Ishikawa (cell line): ENCODE data around the gene SAG.

Source experiments
- CEBPB ChIP-seq: IDR thresholded peaks from 2 replicates; pipeline ENCODE4 v1.6.1; 2012
- CREB1 ChIP-seq: IDR thresholded peaks from 2 replicates; pipeline ENCODE4 v1.6.1; 2012; ENCODE audit warnings: low read depth
- EGR1 ChIP-seq: IDR thresholded peaks from 2 replicates; pipeline ENCODE4 v1.6.1; 2012
- EP300 ChIP-seq: IDR thresholded peaks from 2 replicates; pipeline ENCODE4 v1.6.1; 2012; ENCODE audit warnings: borderline replicate concordance
- FOXM1 ChIP-seq: IDR thresholded peaks from 2 replicates; pipeline ENCODE4 v1.6.1; 2012; ENCODE audit warnings: low read depth, borderline replicate concordance
- NFIC ChIP-seq: IDR thresholded peaks from 2 replicates; pipeline ENCODE4 v1.6.1; 2012
- RAD21 ChIP-seq: IDR thresholded peaks from 2 replicates; pipeline ENCODE4 v1.6.1; 2012; ENCODE audit warnings: low read depth
- REST ChIP-seq: IDR thresholded peaks from 2 replicates; pipeline ENCODE4 v1.6.1; 2012; ENCODE audit warnings: low read depth, mild to moderate bottlenecking
- TAF1 ChIP-seq: IDR thresholded peaks from 2 replicates; pipeline ENCODE4 v1.6.1; 2012; ENCODE audit warnings: low read depth, mild to moderate bottlenecking
- TCF12 ChIP-seq: IDR thresholded peaks from 2 replicates; pipeline ENCODE4 v1.6.1; 2012; ENCODE audit warnings: low read depth
- TEAD4 ChIP-seq: IDR thresholded peaks from 2 replicates; pipeline ENCODE4 v1.6.1; 2012
- USF1 ChIP-seq: IDR thresholded peaks from 2 replicates; pipeline ENCODE4 v1.6.1; 2012
- YY1 ChIP-seq: IDR thresholded peaks from 2 replicates; pipeline ENCODE4 v1.6.1; 2012; ENCODE audit warnings: low read depth
- ZBTB7A ChIP-seq: IDR thresholded peaks from 2 replicates; pipeline ENCODE4 v1.6.1; 2012; ENCODE audit warnings: low read depth
- TF ChIP-seq, protein P1 (sequence below): IDR thresholded peaks from 2 replicates; pipeline ENCODE4 v1.6.1; 2012

The SAG gene

DNA sequence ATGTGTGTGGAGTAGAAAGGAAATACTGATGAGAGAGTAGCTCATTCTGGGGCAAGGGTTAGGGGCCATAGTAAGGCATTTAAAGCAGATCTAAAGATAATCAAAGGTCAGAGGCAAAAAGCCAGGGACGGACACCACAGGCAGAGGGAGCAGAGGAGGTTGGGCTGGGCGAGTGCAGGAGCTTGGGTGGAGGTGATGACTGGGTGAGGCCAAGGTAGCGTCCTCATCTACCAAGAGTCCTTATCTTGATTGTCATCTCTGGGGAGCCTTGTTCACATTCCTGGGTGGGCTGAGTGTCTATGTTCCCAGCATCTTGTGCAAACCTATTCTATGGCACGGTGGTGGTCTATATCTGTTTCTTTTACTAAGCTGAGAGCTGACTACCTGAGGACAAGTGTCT lies 26.1 kb upstream of the SAG start:
- TF ChIP-seq FOXM1 (no peak), EGR1 (no peak), TCF12 (no peak), EP300 (no peak), ZBTB7A (no peak), RAD21 (no peak), REST (no peak), CEBPB (no peak), USF1 (no peak), YY1 (no peak), NFIC (no peak), TAF1 (no peak), CREB1 (no peak), TEAD4 (no peak)
- TF ChIP-seq, protein P1, sequence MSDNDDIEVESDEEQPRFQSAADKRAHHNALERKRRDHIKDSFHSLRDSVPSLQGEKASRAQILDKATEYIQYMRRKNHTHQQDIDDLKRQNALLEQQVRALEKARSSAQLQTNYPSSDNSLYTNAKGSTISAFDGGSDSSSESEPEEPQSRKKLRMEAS = no peak

- TF ChIP-seq TCF12 = no peak
- TF ChIP-seq FOXM1 = no peak
- TF ChIP-seq EGR1 = no peak
- TF ChIP-seq CREB1 = no peak
- TF ChIP-seq EP300 = no peak
These were observed 25.5 kb upstream of the SAG start for GRCh38 chr2:233281992-233282603.

- TF ChIP-seq ZBTB7A = no peak
- TF ChIP-seq RAD21 = no peak
- no peak for TF ChIP-seq TCF12
- TF ChIP-seq TAF1 = no peak
These were observed 21.7 kb upstream of the SAG start for GRCh38 chr2:233285921-233286320.

GRCh38 chr2:233287871-233288270 lies 19.7 kb upstream of the SAG start:
- TF ChIP-seq REST (no peak), CEBPB (no peak), EP300 (no peak), TCF12 (no peak), CREB1 (no peak), FOXM1 (no peak), EGR1 (no peak), USF1 (no peak), ZBTB7A (no peak), RAD21 (no peak), TAF1 (no peak), NFIC (no peak)

DNA sequence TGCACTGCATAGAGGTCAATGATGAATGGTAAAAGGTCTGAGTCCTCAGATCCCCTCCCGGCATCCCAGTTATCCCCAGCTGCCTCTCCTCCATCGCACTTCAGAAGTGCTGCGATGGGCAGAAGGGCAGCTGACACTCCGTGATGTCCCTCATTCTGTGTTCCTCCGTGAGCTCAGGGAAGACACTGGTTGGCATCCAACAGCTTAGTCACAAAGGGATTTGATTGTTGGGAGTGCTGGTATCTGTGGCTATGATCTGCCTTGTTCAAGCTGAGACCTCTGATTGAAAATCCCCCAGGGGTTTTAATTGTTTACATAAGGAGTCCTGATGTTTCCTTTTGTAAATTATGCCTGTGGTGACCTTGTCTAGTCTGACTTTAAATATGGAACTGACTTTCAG lies 19.0 kb upstream of the SAG start:
- TF ChIP-seq USF1 (no peak), EGR1 (no peak), YY1 (no peak), NFIC (no peak), FOXM1 (no peak), REST (no peak), ZBTB7A (no peak), TCF12 (no peak), CEBPB (no peak), EP300 (no peak), TEAD4 (no peak)
- TF ChIP-seq, protein P1 = no peak
